OCI-LY7 (cell line): ENCODE data around the gene SNAP91. TPM values are rescaled to one million over a fixed set of nuclear protein-coding genes. Genes with fewer than 3 reads are reported as not detected.
A peak's percentile ranks its signal among the peaks of the same experiment; 100 is the strongest.

Experiments
- BruUV-seq: library from RNA; stranded (reverse); fragments of 400-500 nt; replicated peaks from 2 replicates; lab custom pipeline; 2021; lab: Mats Ljungman, UMichigan
- CTCF ChIA-PET: fragments of 300-600 bp; sonication (Branson Sonifier 250); formaldehyde crosslinking; loops from one replicate; lab custom pipeline; 2022; ENCODE audit warnings: antibody characterized with exemption; ENCODE audit not compliant: unreplicated experiment; lab: Charles Lee
- POLR2A ChIA-PET: fragments of 300-600 bp; sonication (Branson Sonifier 250); formaldehyde crosslinking; loops from one replicate; lab custom pipeline; 2022; ENCODE audit warnings: antibody characterized with exemption; lab: Charles Lee
- DNase-seq: peaks from one replicate; pipeline ENCODE4 v3.0.0-alpha.2; 2015; ENCODE audit warnings: low spot score
- H2AFZ ChIP-seq: fragments of 200-600 bp; sonication (generic), shearing (Covaris generic); 2 replicates; pipeline ENCODE4 v1.6.1; 2014; ENCODE audit warnings: mild to moderate bottlenecking, antibody characterized with exemption, low read length, moderate library complexity
- H3K27ac ChIP-seq: fragments of 200-600 bp; sonication (generic); 2 replicates; pipeline ENCODE4 v1.5.1; 2014; ENCODE audit warnings: mixed run types, low read depth, mild to moderate bottlenecking, moderate library complexity, low read length, inconsistent platforms; ENCODE audit not compliant: poor library complexity, severe bottlenecking
- H3K36me3 ChIP-seq: fragments of 200-600 bp; sonication (generic); 2 replicates; pipeline ENCODE4 v1.6.1; 2014; ENCODE audit warnings: mild to moderate bottlenecking, antibody characterized with exemption, low read length, moderate library complexity, mixed read lengths; ENCODE audit not compliant: insufficient read depth
- H3K4me1 ChIP-seq: fragments of 200-600 bp; sonication (generic); 2 replicates; pipeline ENCODE4 v1.5.1; 2014; ENCODE audit warnings: mild to moderate bottlenecking, low read length; ENCODE audit not compliant: insufficient read depth, poor library complexity, severe bottlenecking
- H3K4me2 ChIP-seq: fragments of 200-600 bp; sonication (generic); 2 replicates; pipeline ENCODE4 v1.6.1; 2014; ENCODE audit warnings: mild to moderate bottlenecking, low read length
- H3K4me3 ChIP-seq: fragments of 200-600 bp; sonication (generic); 2 replicates; pipeline ENCODE4 v1.5.1; 2014; ENCODE audit warnings: mild to moderate bottlenecking, low read depth, low read length; ENCODE audit not compliant: poor library complexity, severe bottlenecking
- H3K79me2 ChIP-seq: fragments of 200-600 bp; sonication (generic); 2 replicates; pipeline ENCODE4 v1.6.1; 2016; ENCODE audit warnings: low read depth, mild to moderate bottlenecking, low read length, moderate library complexity, mixed read lengths; ENCODE audit not compliant: insufficient read depth
- H3K9me2 ChIP-seq: fragments of 200-600 bp; sonication (generic); 2 replicates; pipeline ENCODE4 v1.6.1; 2016; ENCODE audit warnings: mild to moderate bottlenecking, low read length, mixed read lengths; ENCODE audit not compliant: insufficient read depth
- H3K9me3 ChIP-seq: fragments of 200-600 bp; sonication (generic); 2 replicates; pipeline ENCODE4 v1.6.1; 2014; ENCODE audit warnings: mild to moderate bottlenecking, mixed run types, low read length, mixed read lengths
- H4K20me1 ChIP-seq: fragments of 200-600 bp; sonication (generic); 2 replicates; pipeline ENCODE4 v1.6.1; 2014; ENCODE audit warnings: mild to moderate bottlenecking, antibody characterized with exemption, low read length, moderate library complexity, mixed read lengths; ENCODE audit not compliant: insufficient read depth
- CTCF ChIP-seq: fragments of 200-600 bp; sonication (generic); conservative IDR thresholded peaks from 2 replicates; pipeline ENCODE4 v1.5.1; 2014; ENCODE audit warnings: mild to moderate bottlenecking, antibody characterized with exemption, low read length, moderate library complexity, mixed read lengths
- EZH2phosphoT487 ChIP-seq: fragments of 200-600 bp; sonication (generic); IDR thresholded peaks from 2 replicates; pipeline ENCODE4 v1.6.1; 2018; ENCODE audit warnings: low read depth, borderline replicate concordance, mild to moderate bottlenecking, mixed run types, antibody characterized with exemption, low read length, moderate library complexity, mixed read lengths
- intact Hi-C: fragments of 100-400 bp; cut with micrococcal nuclease; formaldehyde crosslinking; loops from one replicate; pipeline ENCODE4 v1.10.0; 2022; ENCODE audit not compliant: unreplicated experiment
- total RNA-seq, 2 experiments: library from RNA; depleted of rRNA in 1 of 2; stranded (reverse); fragments of >200 nt in 1 of 2; shearing (Covaris generic) in 1 of 2; gene quantifications; 2 replicates each; pipeline ENCODE4 v1.2.3, GENCODE V29; 2014 to 2022

The SNAP91 gene
- total RNA-seq, 2 experiments from 2014 or later = not detected

GRCh38 chr6:83594941-83595340 lies 114.0 kb downstream of the SNAP91 start:
- Histone ChIP-seq H3K79me2 (no peaks in the 10 kb centered on the region), H3K36me3 (no peaks in the 10 kb centered on the region), H3K4me3 (no peak overlapping the region), H3K4me2 (no peak overlapping the region), H3K27ac (no peak overlapping the region), H4K20me1 (no peaks in the 10 kb centered on the region), H3K9me2 (no peaks in the 10 kb centered on the region), H3K4me1 (no peaks in the 10 kb centered on the region), H3K9me3 (no peaks in the 10 kb centered on the region), H2AFZ (no peak overlapping the region)
- CTCF ChIA-PET = no interaction called here
- no peak for DNase-seq
- intact Hi-C loops = no loop called here
- POLR2A ChIA-PET = no interaction called here
- TF ChIP-seq EZH2phosphoT487 = no peak
- TF ChIP-seq CTCF = no peak
- BruUV-seq = no TSS peak

- H3K4me2 ChIP-seq = no peak overlapping the region; the same call in 1 of the 2 replicates
- H3K9me2 ChIP-seq = no peaks in the 10 kb centered on the region
- no peak for TF ChIP-seq EZH2phosphoT487
- no peak for TF ChIP-seq CTCF
- no peak overlapping the region for H2AFZ ChIP-seq
- intact Hi-C loops = no loop called here
- no peak overlapping the region for H3K4me3 ChIP-seq
- BruUV-seq = no TSS peak
- no peaks in the 10 kb centered on the region for H3K79me2 ChIP-seq
- ChIA-PET POLR2A (no interaction called here), CTCF (no interaction called here)
- no peaks in the 10 kb centered on the region for H4K20me1 ChIP-seq
- DNase-seq = no peak
- no peaks in the 10 kb centered on the region for H3K36me3 ChIP-seq
- no peaks in the 10 kb centered on the region for H3K9me3 ChIP-seq
- no peak overlapping the region for H3K27ac ChIP-seq
- H3K4me1 ChIP-seq = no peaks in the 10 kb centered on the region
Observed at GRCh38 chr6:83593395-83593785, 115.5 kb downstream of the SNAP91 start.

- peak; percentile 74 for TF ChIP-seq CTCF
- no peak for TF ChIP-seq EZH2phosphoT487
- no peak overlapping the region for H3K4me3 ChIP-seq
- no peak overlapping the region; the same call in 1 of the 2 replicates for H3K4me2 ChIP-seq
- DNase-seq = peak; percentile 19
- CTCF ChIA-PET = no interaction called here
- POLR2A ChIA-PET = no interaction called here
- H3K27ac ChIP-seq = no peak overlapping the region
- H4K20me1 ChIP-seq = no peaks in the 10 kb centered on the region
- intact Hi-C loops = no loop called here
- H3K9me2 ChIP-seq = no peaks in the 10 kb centered on the region
- no peaks in the 10 kb centered on the region for H3K9me3 ChIP-seq
- no peak overlapping the region for H2AFZ ChIP-seq
- H3K4me1 ChIP-seq = no peaks in the 10 kb centered on the region
- H3K79me2 ChIP-seq = no peaks in the 10 kb centered on the region
- no TSS peak for BruUV-seq
- no peaks in the 10 kb centered on the region for H3K36me3 ChIP-seq
Observed at GRCh38 chr6:83592770-83593394, 116.0 kb downstream of the SNAP91 start.
